ENCODE measurements around the gene ZIC1.

The ZIC1 gene

DNA sequence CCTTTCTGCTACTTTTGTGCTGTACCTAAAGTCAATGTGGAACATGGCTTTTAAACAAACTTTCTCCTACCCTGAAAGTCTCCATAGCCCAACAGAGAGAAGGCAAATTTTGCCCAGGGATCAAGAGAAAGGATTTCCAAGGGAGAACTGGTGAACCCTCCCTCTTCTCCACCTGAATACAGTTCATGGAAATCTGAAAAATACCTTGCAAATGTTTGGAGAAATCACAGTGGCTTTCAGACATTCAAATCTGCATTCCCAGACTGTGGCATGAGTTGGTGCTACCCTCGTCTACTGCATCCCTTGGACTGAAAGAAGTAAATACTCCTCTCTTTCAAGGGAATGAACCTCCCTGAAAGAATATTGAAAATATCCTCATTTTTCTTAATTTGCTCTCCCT is 41.5 kb upstream of the ZIC1 start:
- TF ChIP-seq, protein P1, sequence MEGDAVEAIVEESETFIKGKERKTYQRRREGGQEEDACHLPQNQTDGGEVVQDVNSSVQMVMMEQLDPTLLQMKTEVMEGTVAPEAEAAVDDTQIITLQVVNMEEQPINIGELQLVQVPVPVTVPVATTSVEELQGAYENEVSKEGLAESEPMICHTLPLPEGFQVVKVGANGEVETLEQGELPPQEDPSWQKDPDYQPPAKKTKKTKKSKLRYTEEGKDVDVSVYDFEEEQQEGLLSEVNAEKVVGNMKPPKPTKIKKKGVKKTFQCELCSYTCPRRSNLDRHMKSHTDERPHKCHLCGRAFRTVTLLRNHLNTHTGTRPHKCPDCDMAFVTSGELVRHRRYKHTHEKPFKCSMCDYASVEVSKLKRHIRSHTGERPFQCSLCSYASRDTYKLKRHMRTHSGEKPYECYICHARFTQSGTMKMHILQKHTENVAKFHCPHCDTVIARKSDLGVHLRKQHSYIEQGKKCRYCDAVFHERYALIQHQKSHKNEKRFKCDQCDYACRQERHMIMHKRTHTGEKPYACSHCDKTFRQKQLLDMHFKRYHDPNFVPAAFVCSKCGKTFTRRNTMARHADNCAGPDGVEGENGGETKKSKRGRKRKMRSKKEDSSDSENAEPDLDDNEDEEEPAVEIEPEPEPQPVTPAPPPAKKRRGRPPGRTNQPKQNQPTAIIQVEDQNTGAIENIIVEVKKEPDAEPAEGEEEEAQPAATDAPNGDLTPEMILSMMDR (IDR thresholded peaks at IDR 0.05): no peak

DNA sequence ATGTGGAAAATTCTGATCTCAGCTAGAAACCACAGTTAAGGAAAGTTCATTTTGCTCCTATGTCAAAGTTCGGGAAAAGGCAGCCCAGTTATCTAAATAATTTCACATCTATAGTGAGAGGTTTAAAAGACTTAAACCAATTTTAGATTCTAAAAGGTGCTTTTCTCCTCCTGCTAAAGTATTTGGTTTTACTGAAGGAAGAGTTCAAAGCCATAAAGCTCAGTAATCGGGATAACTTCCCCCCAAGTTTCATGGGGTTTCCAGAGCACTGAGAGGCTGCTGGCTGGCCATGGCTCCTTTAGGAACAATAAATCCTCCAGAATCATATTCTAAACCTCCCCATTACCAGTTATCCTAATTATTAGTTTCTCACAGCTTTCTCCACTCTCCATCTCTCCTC is 41.0 kb upstream of the ZIC1 start:
- TF ChIP-seq, protein P1 (IDR thresholded peaks at IDR 0.05): no peak

DNA sequence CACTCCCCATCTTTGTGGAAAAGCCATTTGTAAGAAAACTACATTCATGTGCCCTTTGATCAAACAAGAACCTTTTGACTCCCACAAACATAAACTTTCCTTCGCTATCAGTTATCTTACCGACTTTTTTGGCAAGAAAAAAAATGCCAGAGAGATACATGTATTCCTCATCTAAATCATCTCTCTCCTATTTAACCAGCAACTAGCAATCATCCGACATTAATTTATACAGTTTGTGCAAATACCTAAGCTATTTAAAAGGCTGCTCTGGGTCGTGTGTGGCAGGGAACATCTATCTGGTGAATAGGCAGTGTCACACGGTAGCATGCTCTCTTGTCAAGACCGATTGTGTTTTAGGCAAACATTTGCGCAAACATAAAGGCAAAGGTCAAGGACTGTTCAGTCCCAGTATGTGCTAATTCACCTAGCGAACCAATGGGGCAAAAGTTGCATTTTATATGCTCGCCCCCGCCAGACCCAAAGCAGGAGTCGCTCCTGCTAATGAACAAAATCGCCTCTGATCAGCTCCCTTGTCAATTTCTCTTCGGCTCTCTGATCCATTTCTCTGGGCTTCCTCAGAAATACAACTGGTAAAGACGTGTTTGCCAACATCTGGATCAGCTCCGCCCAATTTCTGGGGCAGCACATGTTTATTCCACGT is 40.5 kb upstream of the ZIC1 start:
- TF ChIP-seq, protein P1 (IDR thresholded peaks at IDR 0.05): no peak

DNA sequence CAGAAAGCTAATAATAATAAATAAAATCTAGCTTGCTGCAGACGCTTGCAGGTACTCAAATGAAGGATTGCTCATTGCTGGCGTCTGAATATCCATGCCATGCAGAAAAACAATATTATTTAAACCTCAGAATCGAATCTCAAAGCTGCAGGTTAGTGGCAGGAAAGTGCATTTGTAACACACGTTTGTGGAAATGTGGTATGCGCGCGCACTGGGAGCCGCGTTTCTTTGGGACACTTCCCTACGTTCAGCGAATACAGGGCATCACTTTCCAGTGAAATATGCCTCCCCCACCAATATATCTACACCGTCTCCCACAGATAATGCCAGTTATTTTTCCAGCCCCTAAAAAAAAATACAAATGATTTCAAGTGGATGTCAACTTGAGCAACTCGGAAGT is 39.9 kb upstream of the ZIC1 start:
- TF ChIP-seq, protein P1 (IDR thresholded peaks at IDR 0.05): no peak

DNA sequence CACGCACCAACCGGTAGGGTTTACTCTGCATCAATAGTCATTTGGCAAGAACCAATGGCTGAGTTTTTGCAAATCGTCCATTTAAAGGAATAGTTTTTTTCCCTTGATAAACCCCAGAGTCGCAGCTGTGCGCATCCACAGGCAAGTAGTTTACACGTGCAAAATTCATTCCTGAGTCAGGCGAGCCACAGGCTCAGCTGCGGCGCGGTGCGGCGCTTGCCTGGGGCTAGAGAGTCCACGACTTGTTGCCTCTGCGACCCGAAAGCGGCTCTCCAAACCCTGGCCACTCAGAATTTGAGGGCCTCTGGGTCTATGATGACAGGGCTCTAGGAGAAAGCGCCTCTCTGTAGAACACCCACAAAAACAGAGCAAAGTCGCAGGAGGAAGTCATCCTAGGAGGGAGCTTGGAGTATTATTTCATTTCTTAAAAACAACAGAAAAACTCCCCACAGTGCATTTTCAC is 39.5 kb upstream of the ZIC1 start:
- TF ChIP-seq, protein P1 (IDR thresholded peaks at IDR 0.05): no peak

DNA sequence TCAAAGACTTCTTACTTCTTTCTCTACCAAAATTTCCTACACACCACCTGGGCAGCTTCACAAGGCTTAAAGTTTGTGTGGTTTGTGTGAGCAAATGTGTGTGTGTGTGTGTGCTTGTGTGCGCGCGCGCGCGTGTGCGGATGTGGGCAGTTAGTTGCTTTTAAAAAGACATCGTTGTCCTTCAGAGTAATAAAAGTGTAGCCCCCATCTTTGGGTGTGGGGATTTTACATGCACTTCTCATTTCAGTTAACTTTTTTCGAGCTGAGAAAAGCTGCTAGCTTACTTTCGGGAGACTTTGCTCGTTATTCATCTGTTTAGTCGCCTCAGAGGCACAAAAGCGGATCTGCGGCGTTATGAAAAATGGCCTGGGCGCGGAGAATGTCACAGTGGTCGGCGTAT is 38.8 kb upstream of the ZIC1 start:
- TF ChIP-seq, protein P1 (IDR thresholded peaks at IDR 0.05): no peak

DNA sequence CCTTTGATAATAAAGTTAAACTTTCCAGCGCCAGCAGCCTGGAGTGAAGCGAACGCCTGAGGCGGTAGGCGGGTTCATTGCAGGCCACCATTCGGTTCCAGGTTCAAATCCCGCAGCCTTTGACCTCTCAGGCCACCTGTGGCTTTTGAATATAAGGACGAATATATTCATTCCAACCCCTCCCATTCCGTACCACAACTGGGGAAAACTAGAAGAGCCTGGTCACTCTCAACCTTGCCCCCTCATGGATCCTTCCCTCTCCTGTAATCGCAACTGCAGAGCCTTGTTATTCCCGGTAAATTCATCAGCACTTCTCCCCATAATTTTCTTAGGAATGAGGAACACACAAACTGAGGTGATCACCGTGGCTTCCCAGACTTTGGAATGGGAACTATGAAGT is 38.0 kb upstream of the ZIC1 start:
- TF ChIP-seq, protein P1 (IDR thresholded peaks at IDR 0.05): no peak
